Osteoblast (primary cell): ENCODE measurements around the gene PFN3. TPM values are rescaled to one million over a fixed set of nuclear protein-coding genes. Genes with fewer than 3 reads are reported as not detected.
A peak's percentile ranks its signal among the peaks of the same experiment; 100 is the strongest.

ENCODE experiments used
- DNase-seq: peaks from one replicate; pipeline ENCODE4 v3.0.0; 2011; ENCODE audit warnings: low spot score, mixed read lengths; ENCODE audit not compliant: insufficient read length; ENCODE audit errors: missing footprints
- H2AFZ ChIP-seq: 2 replicates; pipeline ENCODE4 v1.6.0; 2011; ENCODE audit warnings: mild to moderate bottlenecking, low read length
- H3K27ac ChIP-seq: 2 replicates; pipeline ENCODE4 v1.5.1; 2011; ENCODE audit warnings: mild to moderate bottlenecking, low read depth, low read length, moderate library complexity
- H3K27me3 ChIP-seq: 2 replicates; pipeline ENCODE4 v1.6.0; 2012; ENCODE audit warnings: mild to moderate bottlenecking, control low read depth, inconsistent platforms, low read length, moderate library complexity; ENCODE audit not compliant: insufficient read depth
- H3K36me3 ChIP-seq: 2 replicates; pipeline ENCODE4 v1.5.1; 2011; ENCODE audit warnings: mild to moderate bottlenecking, low read length, control low read depth, moderate library complexity; ENCODE audit not compliant: insufficient read depth
- H3K4me1 ChIP-seq: 2 replicates; pipeline ENCODE4 v1.5.1; 2011; ENCODE audit warnings: mild to moderate bottlenecking, low read length, control low read depth, moderate library complexity; ENCODE audit not compliant: insufficient read depth
- H3K4me2 ChIP-seq: 2 replicates; pipeline ENCODE4 v1.6.0; 2011; ENCODE audit warnings: mild to moderate bottlenecking, low read length; ENCODE audit not compliant: insufficient read depth
- H3K4me3 ChIP-seq: fragments of 200-600 bp; sonication (generic); 3 replicates; pipeline ENCODE4 v1.5.1; 2012; ENCODE audit warnings: mild to moderate bottlenecking, low read length, inconsistent platforms; ENCODE audit not compliant: insufficient read depth
- H3K79me2 ChIP-seq: 2 replicates; pipeline ENCODE4 v1.6.0; 2012; ENCODE audit warnings: mild to moderate bottlenecking, low read length, control low read depth, inconsistent platforms; ENCODE audit not compliant: insufficient read depth
- H3K9me3 ChIP-seq: 2 replicates; pipeline ENCODE4 v1.5.1; 2011; ENCODE audit warnings: low read depth, low read length, control low read depth
- H4K20me1 ChIP-seq: 2 replicates; pipeline ENCODE4 v1.6.0; 2012; ENCODE audit warnings: mild to moderate bottlenecking, low read length, control low read depth; ENCODE audit not compliant: insufficient read depth
- total RNA-seq: library from RNA; depleted of rRNA; stranded (reverse); fragments of >200 nt; gene quantifications from 2 replicates; pipeline ENCODE4 v1.2.3, GENCODE V29; 2012
- TF ChIP-seq, protein P1 (sequence below): IDR thresholded peaks from 2 replicates; pipeline ENCODE4 v1.5.1; 2011; ENCODE audit warnings: mild to moderate bottlenecking, low read depth, low read length, moderate library complexity; ENCODE audit errors: extremely low read depth

The PFN3 gene
- total RNA-seq, 1 donor = not detected

DNA sequence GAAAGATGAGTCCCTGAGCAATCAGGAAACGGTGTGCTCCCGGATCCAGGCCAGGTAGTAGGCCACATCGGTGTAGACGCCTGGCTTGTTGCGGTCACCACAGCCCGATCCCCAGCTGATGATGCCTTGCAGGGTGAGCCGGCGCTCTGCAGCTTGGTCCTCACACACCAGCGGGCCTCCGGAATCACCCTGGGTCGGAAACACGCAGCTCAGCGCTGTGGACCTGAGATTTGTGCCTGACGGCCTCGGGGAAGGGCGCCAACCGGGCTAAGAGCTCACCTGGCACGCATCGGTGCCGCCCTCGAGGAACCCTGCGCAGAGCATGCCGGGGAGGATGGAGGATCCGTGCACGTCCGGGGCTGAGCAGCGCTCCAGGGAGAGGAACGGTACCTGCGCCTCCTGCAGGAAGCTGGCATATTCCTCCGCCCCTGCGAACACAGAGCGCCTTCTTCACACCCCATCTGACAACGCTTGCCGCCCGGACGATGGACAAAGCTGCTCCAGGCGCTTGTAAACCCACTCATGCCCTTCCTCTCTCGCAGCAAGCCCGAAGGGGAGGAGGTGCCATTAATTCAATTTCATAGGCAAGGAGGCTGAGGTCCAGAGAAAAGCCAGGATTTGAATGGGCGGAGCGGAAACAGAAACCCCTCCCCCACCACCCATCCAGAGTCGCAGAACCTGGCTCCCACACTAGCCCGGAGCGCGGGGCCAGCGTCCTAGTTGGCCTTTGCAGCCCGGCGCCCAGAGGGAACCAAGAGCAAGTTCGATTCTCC, 2.0 kb upstream of the PFN3 start:
- TF ChIP-seq, protein P1, sequence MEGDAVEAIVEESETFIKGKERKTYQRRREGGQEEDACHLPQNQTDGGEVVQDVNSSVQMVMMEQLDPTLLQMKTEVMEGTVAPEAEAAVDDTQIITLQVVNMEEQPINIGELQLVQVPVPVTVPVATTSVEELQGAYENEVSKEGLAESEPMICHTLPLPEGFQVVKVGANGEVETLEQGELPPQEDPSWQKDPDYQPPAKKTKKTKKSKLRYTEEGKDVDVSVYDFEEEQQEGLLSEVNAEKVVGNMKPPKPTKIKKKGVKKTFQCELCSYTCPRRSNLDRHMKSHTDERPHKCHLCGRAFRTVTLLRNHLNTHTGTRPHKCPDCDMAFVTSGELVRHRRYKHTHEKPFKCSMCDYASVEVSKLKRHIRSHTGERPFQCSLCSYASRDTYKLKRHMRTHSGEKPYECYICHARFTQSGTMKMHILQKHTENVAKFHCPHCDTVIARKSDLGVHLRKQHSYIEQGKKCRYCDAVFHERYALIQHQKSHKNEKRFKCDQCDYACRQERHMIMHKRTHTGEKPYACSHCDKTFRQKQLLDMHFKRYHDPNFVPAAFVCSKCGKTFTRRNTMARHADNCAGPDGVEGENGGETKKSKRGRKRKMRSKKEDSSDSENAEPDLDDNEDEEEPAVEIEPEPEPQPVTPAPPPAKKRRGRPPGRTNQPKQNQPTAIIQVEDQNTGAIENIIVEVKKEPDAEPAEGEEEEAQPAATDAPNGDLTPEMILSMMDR = peak; percentile 36
- H3K27me3 ChIP-seq = peaks cover 61% of the 10 kb centered on the region
- DNase-seq = peak; percentile 92

DNA sequence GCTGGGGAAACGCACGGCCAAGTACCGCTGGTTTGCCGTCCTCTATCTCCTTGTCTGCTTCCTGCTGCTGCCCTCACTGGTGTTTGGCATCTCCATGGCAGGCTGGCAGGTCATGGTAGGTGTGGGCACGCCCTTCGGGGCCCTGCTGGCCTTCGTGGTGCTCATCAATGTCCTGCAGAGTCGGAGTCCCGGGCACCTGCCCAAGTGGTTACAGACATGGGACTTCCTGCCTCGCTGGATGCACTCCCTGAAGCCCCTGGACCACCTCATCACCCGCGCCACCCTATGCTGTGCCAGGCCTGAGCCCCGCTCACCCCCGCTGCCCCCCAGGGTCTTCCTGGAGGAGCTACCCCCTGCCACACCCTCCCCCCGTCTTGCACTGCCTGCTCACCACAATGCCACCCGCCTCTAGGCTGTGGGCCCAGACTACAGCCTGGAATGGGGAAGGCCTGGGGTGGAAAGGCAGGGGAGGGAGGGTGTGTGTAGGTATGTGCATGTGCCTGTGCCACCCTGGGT, 2.5 kb downstream of the PFN3 start:
- Histone ChIP-seq H3K4me2 (no peak overlapping the region), H3K79me2 (no peaks in the 10 kb centered on the region), H3K9me3 (no peaks in the 10 kb centered on the region), H3K27ac (no peak overlapping the region), H3K27me3 (peaks cover 56% of the 10 kb centered on the region), H2AFZ (no peak overlapping the region), H3K4me3 (no peak overlapping the region), H3K36me3 (no peaks in the 10 kb centered on the region), H4K20me1 (no peaks in the 10 kb centered on the region), H3K4me1 (peaks cover 5% of the 10 kb centered on the region)
- peak; percentile 73 for DNase-seq
- TF ChIP-seq, protein P1 = no peak

More for the DNA sequence above, 2.0 kb upstream of the PFN3 start:
- peak overlapping the region; percentile 92 for H3K4me2 ChIP-seq
- no peaks in the 10 kb centered on the region for H3K79me2 ChIP-seq
- no peaks in the 10 kb centered on the region for H4K20me1 ChIP-seq
- no peaks in the 10 kb centered on the region for H3K36me3 ChIP-seq
- no peak overlapping the region for H3K27ac ChIP-seq
- H3K4me3 ChIP-seq = no peak overlapping the region
- no peaks in the 10 kb centered on the region for H3K9me3 ChIP-seq
- H3K4me1 ChIP-seq = peaks cover 14% of the 10 kb centered on the region
- H2AFZ ChIP-seq = peak overlapping the region; percentile 65

DNA sequence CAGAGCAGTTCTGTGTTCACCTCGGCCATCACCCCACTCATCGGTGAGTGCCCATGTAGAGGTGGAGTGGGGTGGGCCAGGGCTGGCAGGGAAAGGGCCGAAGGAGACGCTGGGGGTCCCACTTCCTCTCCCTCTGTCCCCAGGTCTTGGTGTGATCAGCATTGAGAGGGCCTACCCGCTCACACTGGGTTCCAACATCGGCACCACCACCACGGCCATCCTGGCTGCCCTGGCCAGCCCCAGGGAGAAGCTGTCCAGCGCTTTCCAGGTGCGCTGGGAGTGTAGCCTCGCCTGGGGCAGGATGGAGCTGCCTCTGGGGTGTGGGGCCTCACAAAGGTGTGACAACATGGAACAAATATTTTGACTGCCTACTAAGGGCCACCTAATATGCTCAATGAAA, 3.7 kb downstream of the PFN3 start:
- TF ChIP-seq, protein P1 = no peak
- H2AFZ ChIP-seq = no peak overlapping the region
- no peaks in the 10 kb centered on the region for H3K9me3 ChIP-seq
- H3K4me1 ChIP-seq = no peaks in the 10 kb centered on the region
- H3K4me2 ChIP-seq = no peak overlapping the region
- H3K36me3 ChIP-seq = no peaks in the 10 kb centered on the region
- H4K20me1 ChIP-seq = no peaks in the 10 kb centered on the region
- no peak overlapping the region for H3K27ac ChIP-seq
- peaks cover 44% of the 10 kb centered on the region for H3K27me3 ChIP-seq
- peak; percentile 57 for DNase-seq
- H3K79me2 ChIP-seq = no peaks in the 10 kb centered on the region
- no peak overlapping the region for H3K4me3 ChIP-seq

DNA sequence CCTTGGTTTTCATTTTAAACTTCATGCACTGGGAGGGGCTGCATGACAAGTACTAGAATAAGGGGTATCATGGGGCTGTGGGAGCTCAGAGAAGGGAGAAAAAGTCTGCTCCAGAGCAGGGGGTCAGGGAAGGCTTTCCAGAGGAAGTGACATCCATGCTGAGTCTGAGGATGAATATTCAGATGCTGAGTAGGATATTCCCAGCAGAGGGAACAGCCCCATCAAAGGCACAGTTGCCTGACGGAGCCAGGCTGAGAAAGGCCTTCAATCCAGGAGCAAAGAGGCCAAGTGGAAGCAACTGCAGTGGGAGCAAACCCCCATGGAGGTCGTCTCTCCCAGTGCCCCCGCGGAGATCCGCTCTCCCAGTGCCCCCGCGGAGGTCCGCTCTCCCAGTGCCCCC, 4.4 kb downstream of the PFN3 start:
- H3K79me2 ChIP-seq = no peaks in the 10 kb centered on the region
- no peaks in the 10 kb centered on the region for H3K36me3 ChIP-seq
- H3K27me3 ChIP-seq = peaks cover 37% of the 10 kb centered on the region
- H3K27ac ChIP-seq = no peak overlapping the region
- DNase-seq = peak; percentile 83
- no peaks in the 10 kb centered on the region for H3K9me3 ChIP-seq
- no peaks in the 10 kb centered on the region for H4K20me1 ChIP-seq
- no peak overlapping the region for H3K4me2 ChIP-seq
- H3K4me3 ChIP-seq = no peak overlapping the region
- H2AFZ ChIP-seq = no peak overlapping the region
- TF ChIP-seq, protein P1 = no peak
- H3K4me1 ChIP-seq = no peaks in the 10 kb centered on the region
